Lower leg skin (tissue), 3 donors: Measurements from ENCODE around the gene CDK3.

Experiments
- POLR2A ChIP-seq, 2 donors: fragments of 450-650 bp; IDR thresholded peaks; one replicate each; pipeline ENCODE4 v1.6.1; 2016 to 2017; ENCODE audit warnings: antibody characterized with exemption in 2 of 2, mild to moderate bottlenecking in 1 of 2, moderate library complexity in 1 of 2
- TF ChIP-seq, protein P1 (sequence below), 3 donors: fragments of 450-650 bp; IDR thresholded peaks; one replicate each; pipeline ENCODE4 v1.5.1; 2016; ENCODE audit warnings: antibody characterized with exemption in 3 of 3, mild to moderate bottlenecking in 3 of 3, moderate library complexity in 2 of 3

DNA sequence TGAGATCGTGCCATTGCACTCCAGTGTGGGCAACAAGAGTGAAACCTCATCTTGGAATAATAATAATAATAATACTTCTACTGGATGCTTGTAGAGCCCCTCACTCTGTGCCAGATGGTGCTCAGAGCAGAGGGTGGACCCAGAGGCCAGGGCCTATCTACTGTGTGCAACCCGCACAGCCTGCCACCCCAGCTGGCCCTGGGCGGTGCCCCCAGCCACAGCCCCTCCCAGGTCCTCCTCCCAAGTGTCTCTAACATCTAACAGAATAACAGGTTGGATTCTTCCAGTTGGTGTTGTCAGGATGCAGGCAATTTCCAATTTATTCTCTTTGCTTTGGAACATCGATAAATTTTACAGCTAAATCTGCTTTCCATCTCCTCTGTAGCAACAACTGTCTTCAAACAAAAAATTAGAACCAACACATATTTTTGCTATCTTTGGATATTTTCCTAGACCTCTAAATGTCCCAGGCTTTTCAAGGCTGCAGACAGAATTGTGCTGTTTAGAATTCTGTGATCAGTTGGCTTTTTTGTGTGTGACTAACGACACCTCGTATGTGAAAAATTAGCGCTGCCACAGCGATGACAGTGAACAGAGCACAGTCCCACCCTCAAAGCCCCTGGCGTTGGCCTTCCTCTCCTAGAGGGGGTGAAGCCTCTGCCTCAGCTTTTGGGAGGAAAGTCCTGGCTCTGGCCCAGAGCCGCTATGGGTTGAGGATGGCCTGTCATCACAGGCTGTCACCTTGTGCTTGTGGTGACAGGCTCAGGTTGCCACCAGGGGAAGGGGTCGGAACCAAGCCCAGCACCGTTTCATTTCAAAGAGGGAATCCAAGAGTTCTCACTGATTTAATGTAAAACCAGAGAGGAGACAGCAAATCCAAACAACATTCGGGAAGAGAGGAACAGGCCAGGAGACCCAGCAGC lies 34.0 kb downstream of the CDK3 start:
- TF ChIP-seq POLR2A (IDR thresholded peaks at IDR 0.05), result no peak
- TF ChIP-seq, protein P1, sequence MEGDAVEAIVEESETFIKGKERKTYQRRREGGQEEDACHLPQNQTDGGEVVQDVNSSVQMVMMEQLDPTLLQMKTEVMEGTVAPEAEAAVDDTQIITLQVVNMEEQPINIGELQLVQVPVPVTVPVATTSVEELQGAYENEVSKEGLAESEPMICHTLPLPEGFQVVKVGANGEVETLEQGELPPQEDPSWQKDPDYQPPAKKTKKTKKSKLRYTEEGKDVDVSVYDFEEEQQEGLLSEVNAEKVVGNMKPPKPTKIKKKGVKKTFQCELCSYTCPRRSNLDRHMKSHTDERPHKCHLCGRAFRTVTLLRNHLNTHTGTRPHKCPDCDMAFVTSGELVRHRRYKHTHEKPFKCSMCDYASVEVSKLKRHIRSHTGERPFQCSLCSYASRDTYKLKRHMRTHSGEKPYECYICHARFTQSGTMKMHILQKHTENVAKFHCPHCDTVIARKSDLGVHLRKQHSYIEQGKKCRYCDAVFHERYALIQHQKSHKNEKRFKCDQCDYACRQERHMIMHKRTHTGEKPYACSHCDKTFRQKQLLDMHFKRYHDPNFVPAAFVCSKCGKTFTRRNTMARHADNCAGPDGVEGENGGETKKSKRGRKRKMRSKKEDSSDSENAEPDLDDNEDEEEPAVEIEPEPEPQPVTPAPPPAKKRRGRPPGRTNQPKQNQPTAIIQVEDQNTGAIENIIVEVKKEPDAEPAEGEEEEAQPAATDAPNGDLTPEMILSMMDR (IDR thresholded peaks at IDR 0.05), result no peak
